Effector CD4-positive, alpha-beta T cell (primary cell): Measurements from ENCODE around the gene FAM193A.
"Not testable (repeated sequence)": the region's sequence is repeated elsewhere in the genome, so short reads cannot be mapped to it uniquely, and the experiment has no call there.

Experiments used
- DNase-seq: peaks from one replicate; pipeline ENCODE4 v3.0.0-alpha.2; 2020

Gene FAM193A

DNA sequence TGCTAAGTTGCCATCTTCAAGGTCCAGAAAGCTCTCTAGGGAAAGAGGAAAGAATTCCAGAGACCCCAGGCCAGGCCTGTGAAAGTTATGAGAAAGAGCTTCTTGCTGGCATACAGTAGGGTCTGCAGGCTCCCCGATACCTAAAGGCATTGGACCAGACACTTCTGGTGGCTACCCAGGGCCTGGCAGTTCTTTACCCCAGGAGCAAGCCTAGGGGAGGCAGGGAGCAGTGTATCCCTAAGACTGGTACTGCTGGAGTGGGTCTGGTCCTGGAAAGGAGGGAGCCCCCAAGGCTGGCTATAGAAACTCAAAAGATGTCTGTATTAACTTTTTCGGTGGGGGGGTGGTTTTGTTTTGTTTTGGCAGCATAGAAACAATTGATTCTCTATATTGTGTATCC is 19.8 kb upstream of the FAM193A start:
- DNase-seq = no peak

DNA sequence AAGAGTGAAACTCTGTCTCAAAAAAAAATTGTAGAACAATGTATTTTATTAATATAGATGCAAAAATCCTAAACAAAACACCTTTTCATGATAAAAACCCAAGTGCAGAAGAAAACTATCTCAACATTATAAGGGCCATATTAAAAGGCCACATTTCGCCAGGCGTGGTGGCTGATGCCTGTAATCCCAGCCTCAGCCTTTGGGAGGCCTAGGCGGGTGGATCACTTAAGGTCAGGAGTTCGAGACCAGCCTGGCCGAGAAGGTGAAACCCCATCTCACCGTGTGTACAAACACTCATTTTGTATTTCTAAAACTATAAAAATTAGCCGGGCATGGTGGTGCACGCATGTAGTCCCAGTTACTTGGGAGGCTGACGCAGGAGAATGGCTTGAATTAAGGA is 9.9 kb upstream of the FAM193A start:
- DNase-seq = no peak

DNA sequence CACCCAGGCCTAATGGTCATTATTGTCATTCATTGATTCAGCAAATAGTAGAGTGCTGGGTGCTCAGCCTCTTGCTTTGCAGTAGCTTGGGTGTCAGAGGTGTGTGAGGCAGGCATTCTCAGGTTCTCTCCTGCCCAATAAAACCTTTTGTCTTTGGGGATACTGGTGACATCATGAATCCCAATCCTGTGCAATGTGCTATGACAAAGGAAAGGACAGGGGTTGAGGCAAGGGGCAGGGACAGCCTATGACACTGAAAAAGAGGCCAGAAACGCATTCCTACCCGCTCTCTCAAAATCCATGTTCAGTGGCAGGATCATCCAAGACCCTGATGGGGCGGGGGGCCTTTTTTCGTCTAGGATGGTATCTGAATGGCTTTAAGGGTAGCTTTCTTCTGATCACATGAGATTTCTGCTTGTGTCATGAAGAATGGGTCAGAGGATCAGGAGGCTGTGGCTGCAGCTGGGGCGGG is 1.5 kb upstream of the FAM193A start:
- no peak for DNase-seq

DNA sequence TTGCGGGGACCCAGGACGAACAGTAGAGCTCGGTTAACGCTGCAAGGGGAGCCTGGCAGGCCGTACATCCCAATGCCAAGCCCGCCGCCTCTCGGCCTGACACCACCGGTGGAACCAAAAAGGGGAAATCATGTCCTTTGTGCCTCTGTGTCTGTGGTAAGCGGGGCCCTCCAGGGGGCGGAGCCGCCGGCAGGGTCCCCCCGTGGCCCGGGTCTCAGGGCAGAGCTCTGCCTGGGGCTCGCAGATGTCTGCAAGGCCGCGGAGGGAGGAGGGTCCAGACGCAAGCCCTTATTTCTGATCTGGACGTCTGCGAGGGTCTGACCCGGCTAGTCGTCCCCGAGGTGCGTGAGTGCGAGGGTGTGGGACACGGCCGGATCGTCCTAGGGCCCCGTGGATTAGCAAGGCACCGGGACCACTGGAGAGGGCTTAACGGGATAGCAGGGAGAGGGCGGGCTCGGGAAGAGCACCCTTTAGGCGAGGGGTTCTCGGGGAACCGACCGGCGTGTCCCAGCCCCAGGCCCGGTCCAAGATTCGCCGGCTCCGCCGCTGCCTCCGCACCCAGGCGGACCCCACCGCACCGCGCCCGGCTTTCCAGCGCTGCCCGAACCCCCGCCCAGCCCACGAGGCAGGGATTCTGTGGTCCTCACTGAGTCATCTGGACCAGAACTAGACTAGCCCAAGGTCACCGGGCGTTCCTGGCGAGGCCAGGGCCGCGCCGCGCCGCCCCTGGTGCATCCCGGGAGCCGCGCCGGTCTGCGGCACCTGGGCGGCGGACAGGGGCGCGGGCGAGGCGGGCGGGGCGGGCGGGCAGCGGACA is 863 bp upstream of the FAM193A start:
- peak; percentile 39 for DNase-seq

DNA sequence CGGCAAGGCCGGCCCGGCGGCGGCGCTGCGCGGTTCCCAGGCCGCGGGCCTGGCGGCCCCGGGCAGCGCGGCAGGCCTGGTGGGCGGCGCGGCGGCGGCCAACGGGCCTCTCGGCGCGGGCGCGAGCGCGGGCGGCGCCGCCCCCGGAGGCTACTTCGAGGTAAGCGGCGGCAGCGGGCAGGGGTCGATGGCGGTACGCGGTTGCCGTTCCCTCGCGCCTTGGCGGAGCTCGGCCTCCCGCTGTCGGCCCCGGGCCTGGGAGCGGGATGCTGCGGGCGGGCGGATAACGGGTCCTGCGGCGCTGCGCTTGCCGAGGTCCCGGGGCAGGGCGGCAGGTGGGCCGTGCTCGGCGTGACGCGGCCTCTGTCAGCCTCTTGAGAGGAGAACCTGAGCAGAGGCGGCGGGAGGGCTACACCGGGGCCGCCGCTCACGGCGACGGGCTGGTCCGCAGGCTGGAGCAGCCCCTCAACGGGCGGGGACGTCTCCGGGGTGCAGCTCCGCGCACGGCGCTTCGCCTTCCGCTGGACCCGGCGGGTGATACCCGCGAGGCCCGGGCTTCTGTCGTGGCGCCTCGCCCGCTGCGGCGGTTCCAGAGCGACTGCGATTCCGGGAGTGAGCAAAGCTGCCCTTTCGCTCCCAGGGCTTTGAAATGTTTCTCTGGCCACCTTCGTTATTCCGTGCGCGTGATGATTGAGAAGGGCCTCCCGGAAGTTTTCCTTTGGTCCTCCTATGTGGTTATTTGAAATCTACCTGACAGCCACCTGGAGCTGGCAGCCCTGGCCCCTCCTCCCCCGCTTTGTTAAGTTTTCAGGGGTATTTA is 774 bp downstream of the FAM193A start:
- DNase-seq = peak; percentile 51

DNA sequence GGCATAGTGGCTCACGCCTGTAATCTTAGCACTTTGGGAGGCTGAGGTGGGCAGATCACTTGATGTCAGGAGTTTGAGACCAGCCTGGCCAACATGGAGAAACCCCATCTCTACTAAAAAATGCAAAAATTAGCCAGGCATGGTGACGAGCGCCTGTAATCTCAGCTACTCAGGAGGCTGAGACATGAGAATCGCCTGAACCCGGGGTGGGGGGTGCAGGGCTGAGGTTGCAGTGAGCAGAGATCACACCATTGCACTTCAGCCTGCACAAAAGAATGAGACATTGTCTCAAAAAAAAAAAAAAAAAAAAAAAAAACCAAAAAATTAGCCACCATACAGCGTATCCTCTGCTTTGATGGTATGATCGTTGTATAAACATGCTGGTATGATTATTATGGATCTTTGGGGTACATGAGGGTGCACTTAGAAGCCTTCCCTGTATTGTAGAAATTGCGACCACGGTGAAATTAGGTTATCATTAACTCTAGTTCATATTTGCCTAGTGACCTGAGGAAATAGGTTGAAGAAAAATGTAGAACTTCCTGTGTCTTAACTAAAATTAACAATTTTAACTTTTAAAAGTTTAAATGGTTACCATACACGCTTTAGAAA is 7.2 kb downstream of the FAM193A start:
- not testable (repeated sequence) for DNase-seq

DNA sequence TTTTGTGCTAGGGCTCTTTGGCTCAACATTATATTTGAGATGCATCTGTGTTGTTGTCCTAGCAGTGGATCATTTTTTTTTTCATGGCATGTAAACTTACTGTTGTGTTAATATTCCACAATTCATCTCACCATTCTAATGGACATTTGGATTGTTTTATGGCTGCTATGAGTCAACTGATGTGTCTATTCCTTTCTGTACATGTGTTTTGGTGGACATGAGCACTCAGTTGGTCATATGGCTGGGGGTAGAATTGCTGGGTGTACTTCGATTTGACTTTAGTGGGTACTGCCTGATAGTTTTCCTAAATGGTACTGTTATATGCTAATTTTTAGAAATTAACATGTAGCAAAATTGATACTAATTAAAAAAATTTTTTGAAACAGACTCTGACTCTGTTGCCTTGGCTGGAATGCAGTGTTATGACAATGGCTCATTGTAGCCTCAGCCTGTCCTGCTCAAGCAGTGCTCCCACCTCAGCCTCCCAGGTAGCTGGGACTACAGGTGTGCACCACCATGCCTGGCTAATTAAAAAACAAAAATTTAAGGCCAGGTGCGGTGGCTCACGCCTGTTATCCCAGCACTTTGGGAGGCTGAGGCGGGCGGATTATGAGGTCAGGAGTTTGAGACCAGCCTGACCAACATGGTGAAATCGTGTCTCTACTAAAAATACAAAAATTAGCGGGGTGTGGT is 9.0 kb downstream of the FAM193A start:
- no peak for DNase-seq

DNA sequence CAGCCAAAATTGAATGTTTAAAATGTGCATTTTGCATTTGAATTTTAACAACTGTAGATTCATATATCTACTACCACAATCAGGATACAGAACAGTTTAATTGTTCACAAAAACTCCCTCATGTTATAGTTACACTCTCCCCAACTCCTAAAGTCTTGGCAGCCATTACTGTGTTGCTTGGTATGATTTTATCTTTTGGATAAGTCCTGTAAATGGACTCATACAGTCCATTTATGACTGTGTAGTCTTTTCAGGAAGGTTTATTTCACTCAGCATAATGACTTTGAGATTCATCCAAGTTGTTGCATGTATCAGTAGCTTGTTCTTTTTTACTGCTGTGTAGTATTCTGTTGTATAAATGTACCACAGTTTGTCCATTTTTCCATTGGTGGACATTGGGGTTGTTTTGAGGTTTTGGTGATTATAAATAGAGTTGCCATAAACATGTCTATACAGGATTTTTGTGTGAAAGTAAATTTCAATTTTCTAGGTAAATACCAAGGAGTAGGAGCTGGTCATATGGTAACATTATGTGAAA is 9.9 kb downstream of the FAM193A start:
- DNase-seq = no peak

DNA sequence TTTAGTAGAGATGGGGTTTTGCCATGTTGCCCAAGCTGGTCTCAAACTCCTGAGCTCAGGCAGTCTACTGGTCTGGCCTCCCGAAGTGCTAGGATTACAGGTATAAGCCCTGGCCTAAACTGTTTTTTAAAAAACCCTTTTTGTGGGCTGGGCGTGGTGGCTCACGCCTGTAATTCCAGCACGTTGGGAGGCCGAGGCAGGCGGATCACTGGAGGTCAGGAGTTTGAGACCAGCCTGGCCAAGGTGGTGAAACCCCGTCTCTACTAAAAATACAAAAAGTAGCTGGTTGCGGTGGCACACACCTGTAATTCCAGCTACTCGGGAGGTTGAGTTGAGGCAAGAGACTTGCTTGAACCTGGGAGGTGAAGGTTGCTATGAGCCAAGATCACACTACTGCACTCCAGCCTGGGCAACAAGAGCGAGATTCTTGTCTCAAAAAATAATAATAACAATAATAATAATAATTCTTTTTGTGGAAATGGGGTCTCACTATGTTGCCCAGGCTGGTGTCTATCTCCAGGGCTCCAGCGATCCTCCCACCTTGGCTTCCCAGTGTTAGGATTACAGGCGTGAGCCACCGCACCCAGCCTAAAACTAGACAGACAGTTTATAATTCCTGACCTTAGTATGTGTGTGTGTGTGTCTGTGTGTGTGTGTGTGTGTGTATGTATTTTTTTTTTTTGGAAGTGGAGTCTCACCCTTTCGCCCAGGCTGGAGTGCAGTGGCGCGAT is 10.7 kb downstream of the FAM193A start:
- not testable (repeated sequence) for DNase-seq

DNA sequence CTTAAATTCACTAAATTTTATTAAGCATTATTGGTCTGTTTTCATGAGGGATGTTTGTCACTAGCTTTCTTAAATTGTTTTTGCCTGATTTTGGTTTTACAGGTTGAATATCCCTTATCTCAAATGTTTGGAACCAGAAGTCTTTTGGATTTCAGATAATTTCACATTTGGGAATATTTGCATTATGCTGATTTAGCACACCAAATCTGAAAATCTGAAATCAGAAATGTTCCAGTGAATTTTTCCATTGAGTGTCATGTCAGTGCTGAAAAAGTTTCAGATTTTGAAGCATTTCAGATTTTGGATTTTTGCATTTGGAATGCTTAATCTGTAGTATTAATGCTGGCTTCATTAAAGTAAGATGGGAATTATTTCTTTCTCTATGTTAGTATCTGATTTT is 14.7 kb downstream of the FAM193A start:
- no peak for DNase-seq

DNA sequence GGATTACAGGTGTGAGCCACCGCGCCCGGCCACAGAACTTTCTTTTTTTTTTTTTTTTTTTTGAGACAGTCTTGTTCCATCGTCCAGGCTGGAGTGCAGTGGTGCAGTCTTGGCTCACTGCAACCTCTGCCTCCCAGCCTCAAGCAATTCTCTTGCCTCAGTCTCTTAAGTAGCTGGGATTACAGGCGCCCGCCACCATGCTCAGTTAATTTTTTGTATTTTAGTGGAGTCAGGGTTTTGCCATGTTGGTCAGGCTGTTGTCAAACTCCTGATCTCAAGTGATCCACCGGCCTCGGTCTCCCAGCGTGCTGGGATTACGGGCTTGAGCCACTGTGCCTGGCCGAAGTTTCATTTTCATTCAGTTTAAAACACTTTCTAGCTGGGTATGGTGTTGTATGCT is 16.4 kb downstream of the FAM193A start:
- no peak for DNase-seq

DNA sequence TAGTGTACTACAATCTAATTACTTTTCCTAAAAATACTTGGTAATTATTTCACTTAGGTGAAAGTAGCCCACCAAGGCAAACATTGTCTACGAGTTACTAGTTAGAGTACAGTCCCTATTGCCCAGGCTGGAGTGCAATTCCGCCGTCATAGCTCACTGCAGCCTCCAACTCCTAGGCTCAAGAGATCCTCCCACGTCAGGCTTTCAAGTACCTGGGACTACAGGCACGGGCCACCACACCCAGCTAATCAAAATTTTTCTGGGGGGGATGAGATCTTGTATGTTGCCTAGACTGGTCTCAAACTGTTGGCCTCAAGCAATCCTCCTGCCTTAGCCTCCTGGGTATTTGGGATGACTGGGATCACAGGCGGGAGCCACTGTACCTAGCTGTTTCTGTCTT is 21.9 kb downstream of the FAM193A start:
- DNase-seq = no peak

DNA sequence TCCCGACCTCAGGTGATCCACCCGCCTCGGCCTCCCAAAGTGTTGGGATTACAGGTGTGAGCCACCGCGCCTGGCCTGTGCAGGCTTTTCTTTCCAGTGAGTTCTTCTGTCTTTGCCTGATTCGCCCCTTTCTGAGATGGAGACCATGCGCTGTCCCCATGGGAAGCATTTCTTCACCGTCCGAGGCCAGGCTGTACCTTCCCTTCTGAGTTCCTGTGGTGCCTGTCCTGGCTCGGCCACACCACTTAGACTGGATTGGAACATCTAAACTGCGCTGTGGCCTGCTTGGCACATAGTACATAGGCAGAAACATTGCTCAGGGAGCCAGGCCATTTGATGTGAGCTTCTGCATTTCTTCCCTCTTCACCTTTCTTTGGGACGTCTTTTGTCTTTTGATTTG is 23.7 kb downstream of the FAM193A start:
- DNase-seq = no peak

DNA sequence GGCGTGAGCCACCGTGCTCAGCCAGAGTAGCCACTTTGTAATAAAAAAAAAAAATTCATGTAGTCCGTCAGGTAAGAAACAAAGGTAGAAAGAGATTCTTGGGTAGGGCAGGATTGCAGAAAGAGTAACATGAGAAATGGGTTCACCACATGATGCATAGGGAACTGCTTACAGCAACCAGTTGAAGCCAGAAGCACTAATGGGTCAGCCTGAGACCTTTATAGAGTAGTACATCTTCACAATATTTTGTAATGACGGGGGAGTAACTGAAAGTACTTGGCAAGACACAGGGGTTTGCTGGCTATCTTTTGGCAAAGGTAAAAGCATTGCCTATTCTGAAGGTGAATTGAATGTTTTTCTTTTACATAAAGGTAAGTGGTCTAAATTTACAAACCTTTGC is 29.1 kb downstream of the FAM193A start:
- no peak for DNase-seq

DNA sequence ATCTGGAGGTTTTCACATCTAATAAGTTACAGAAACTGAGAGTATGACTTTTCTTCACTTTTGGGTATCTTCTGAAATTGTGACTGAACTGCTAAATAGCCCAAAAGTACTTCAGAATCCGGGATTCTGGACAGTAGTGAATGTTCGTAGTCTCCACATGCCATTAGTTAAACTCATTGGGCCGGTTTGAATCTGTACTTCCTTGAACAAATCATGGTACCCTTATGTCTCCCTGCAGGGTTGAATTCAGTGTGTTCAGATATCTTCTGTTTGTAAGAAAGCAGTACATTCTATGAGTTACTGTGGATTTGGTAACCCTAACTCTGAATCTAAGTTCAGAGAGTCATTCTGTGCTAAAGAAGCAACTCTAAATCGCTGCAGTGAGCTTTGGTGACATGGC is 33.6 kb downstream of the FAM193A start:
- DNase-seq = no peak

DNA sequence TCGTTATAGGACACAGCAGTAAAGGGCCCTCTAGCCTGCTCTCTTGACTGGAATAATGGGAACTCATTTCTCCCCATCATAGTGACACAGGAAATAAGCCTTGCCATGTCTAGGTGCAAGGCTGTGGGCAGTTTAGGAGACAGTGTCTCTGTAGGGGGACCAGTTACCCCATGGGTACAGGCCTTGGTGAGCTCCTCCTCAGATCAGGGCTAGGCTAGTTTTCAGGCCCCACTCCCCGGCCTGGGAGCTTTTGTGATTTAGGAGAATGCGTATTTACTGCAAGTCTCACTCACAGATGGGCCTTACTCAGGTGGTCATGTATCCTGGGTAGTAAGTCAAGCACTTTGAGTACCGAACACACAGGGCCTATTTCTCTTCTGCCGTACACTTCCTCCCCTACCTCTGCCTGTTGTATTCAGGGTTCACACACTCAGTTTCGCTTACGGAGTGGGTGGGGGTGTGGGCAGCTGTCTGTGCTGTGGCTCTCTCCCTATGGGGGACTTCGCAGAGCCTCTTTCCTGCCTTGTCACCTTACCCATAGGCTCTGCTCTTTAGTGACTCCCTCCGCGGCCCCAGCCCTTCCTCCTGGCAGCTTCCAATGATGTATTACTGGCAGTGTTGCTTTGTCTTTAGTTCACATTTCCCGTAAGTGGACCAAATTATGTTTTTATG is 34.2 kb downstream of the FAM193A start:
- peak; percentile 14 for DNase-seq

DNA sequence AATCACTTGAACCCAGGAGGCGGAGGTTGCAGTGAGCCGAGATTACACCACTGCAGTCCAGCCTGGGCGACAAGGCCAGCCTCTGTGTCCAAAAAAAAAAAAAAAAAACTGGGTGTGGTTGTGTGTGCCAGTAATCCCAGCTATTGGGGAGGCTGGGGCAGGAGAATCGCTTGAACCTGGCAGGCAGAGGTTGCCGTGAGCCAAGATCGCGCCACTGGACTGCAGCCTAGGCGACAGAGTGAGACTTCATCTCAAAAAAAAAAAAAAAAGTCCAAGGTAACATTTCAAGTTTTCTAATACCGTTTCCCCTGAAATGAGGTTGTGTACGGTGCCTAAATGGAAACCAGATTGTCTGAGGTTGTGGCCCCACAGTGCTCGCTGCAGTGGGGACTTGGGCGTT is 35.6 kb downstream of the FAM193A start:
- DNase-seq = no peak

DNA sequence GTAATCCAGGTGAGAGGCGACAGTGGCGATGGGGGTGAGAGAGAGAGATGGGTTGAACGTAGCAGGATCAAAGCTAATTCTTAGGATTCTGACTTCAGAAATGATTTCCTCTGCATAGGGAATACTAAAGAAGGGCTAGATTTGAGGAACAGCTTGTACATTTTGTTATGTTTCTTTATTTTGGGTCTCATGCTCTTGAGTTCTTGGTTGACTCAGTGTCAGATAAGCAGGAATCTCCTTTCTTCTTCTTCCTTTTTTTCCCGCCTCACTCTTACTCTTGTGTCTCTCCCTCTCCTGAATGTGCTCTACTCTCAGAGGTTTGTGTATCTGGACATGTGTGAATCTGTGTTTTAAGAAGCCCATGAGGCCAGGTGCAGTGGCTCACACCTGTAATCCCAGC is 36.4 kb downstream of the FAM193A start:
- DNase-seq = no peak

DNA sequence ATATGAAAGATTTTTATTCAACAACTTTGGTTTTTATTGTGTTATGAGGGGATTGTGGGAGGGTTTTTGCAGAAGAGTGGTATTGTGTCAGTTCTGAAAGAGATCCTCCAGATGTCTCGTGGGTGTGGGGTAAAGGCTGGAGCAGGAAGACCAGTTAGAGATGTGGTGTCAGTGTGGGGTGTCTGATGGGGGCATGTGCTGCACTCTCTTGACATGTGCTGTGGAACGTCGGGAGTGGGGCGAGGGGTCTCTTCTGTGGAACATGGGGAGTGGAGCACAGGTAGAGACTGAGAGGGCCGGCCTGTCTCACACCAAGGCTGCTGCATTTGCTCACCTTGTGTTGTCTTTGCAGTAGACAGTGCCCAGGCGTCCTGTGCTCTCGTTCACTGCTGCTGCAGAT is 37.6 kb downstream of the FAM193A start:
- no peak for DNase-seq

DNA sequence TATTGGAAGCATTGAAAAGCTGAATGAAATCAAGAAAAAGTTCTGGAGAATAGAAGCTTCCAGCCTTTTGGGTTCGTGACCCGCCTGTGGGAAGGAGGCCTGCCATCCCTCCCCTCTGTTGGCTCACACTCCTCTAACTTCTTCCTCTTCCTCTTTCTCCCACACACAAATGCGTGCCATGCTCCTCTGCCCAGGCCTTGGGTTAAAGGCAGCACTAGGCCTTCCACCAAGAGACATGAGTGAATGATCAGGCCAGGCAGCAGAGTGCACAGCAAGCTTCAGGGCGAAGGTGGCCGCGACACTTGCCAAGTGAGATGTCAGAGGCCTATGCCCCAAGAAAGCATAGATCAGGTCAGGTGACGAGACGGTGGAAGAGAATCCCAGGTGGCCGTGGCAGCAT is 38.4 kb downstream of the FAM193A start:
- no peak for DNase-seq

DNA sequence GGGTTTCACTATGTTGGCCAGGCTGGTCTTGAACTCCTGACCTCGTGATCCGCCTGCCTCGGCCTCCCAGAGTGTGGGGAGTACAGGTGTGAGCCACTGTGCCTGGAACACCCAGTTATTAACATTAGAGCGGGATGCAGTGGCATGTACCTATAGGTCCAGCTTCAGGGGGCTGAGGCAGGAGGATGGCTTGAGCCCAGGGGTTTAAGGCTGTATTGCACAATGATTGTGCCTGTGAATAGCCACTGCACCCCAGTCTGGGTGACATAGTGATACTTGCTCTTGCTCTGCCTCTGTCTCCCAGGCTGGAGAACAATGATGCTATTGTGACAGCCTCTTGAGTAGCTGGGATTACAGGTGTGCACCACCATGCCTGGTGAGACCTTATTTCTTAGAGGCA is 39.8 kb downstream of the FAM193A start:
- DNase-seq = no peak
